ENCODE data around the gene ING5.

The ING5 gene

DNA sequence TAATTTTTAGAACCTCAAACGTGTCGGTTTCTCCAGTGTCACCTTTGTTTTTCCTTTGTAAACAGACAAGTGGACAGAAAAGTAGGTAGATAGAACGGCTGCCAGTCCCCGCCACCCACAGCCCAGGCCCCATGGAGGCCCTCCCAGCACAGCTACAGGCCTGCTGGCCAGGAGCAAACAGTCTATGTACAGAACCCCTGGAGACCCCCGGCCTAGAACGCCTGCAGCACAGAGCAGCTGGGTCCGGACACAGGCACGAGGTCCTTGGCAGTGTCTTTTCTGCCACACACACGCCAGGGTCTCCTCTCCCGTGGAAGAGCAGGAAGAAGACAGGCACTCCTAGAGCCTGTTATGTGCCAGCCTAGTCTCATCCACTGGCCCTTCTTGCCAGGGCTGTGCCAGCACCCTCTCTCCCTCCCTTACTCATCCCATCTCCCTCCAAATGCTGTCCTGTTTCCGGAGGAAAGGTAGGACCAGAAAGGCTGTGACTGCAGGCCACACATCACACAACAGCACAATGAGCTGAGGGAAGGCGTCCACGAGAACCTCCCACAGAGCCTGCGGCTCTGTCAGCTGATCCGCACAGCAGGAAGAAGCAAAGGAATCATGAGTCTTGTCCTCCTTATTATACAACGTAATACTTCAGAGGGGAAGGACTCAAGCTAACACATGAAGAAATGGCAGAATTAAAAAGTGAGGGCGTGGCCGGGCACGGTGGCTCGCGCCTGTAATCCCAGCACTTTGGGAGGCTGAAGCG lies 22.9 kb upstream of the ING5 start:
- no peak overlapping the region for H3K27ac ChIP-seq (ENCODE audit: low read depth, low read length)
- H3K9ac ChIP-seq (ENCODE audit: low read length) = no peak overlapping the region
- peaks cover 5% of the 10 kb centered on the region for H3K79me1 ChIP-seq (ENCODE audit: low read length)
- no peak overlapping the region for H4K8ac ChIP-seq (ENCODE audit: low read depth, low read length)
- H2BK5ac ChIP-seq (ENCODE audit: low read length) = no peak overlapping the region
- H2BK15ac ChIP-seq (replicated peaks; ENCODE audit: low read depth) = no peak overlapping the region
- no peaks in the 10 kb centered on the region for H3K4me1 ChIP-seq (ENCODE audit: control insufficient read depth, low read depth, low read length)
- no peak overlapping the region for H2AK5ac ChIP-seq (ENCODE audit: low read length)
- H2BK120ac ChIP-seq (ENCODE audit: low read depth, low read length) = no peak overlapping the region
- no peak for DNase-seq
- no peak overlapping the region for H4K5ac ChIP-seq (ENCODE audit: low read length)
- no peak overlapping the region for H3K18ac ChIP-seq (ENCODE audit: low read length)
- H3K4me2 ChIP-seq (ENCODE audit: low read length) = no peak overlapping the region
- H3K36me3 ChIP-seq (ENCODE audit: control insufficient read depth, insufficient read depth, low read length) = peaks cover 16% of the 10 kb centered on the region
- H3K4me3 ChIP-seq (ENCODE audit: low read length) = no peak overlapping the region
- no CpG with 5 or more reads among the region's 22 CpGs for WGBS (ENCODE audit: extremely low coverage, insufficient coverage, low lambda C conversion rate)
- no peaks in the 10 kb centered on the region for H3K27me3 ChIP-seq (ENCODE audit: insufficient read depth, low read length, poor library complexity)
- no peak overlapping the region for H3K56ac ChIP-seq (ENCODE audit: low read length)
- peaks cover 3% of the 10 kb centered on the region for H3K79me2 ChIP-seq (ENCODE audit: control insufficient read depth, insufficient read depth, low read length)
- no peak overlapping the region for H3K4ac ChIP-seq (ENCODE audit: low read depth, low read length)
- no peak overlapping the region for H3K23ac ChIP-seq (ENCODE audit: low read length)

DNA sequence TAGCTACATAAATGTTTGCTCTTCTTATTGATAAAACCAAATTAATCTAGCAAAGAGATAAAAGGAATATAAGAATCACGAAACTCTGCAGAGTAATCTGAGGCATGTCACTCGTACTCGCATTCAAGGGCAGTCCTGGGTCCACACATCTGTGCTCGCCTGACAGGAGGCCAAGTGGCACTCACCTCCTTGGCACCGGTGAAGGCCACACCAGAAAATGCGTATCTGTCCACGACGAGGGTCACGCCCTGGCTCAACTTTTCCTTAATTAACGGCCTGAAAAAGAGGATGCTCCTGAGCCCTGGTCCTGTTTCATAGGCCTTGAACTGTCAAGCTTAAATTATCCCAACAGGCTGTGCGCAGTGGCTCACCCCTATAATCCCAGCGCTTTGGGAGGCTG lies 21.8 kb upstream of the ING5 start:
- H3K27ac ChIP-seq (ENCODE audit: low read depth, low read length) = no peak overlapping the region
- no peak overlapping the region for H3K4me2 ChIP-seq (ENCODE audit: low read length)
- no peak overlapping the region for H4K8ac ChIP-seq (ENCODE audit: low read depth, low read length)
- no peak overlapping the region for H3K56ac ChIP-seq (ENCODE audit: low read length)
- H3K23ac ChIP-seq (ENCODE audit: low read length) = no peak overlapping the region
- no peak overlapping the region for H3K4ac ChIP-seq (ENCODE audit: low read depth, low read length)
- H2AK5ac ChIP-seq (ENCODE audit: low read length) = no peak overlapping the region
- no peak overlapping the region for H3K4me3 ChIP-seq (ENCODE audit: low read length)
- no CpG with 5 or more reads among the region's 12 CpGs for WGBS (ENCODE audit: extremely low coverage, insufficient coverage, low lambda C conversion rate)
- no peaks in the 10 kb centered on the region for H3K27me3 ChIP-seq (ENCODE audit: insufficient read depth, low read length, poor library complexity)
- H3K18ac ChIP-seq (ENCODE audit: low read length) = no peak overlapping the region
- no peak overlapping the region for H2BK15ac ChIP-seq (replicated peaks; ENCODE audit: low read depth)
- peaks cover 6% of the 10 kb centered on the region for H3K79me1 ChIP-seq (ENCODE audit: low read length)
- no peak overlapping the region for H2BK120ac ChIP-seq (ENCODE audit: low read depth, low read length)
- no peak overlapping the region for H4K5ac ChIP-seq (ENCODE audit: low read length)
- H3K36me3 ChIP-seq (ENCODE audit: control insufficient read depth, insufficient read depth, low read length) = peaks cover 16% of the 10 kb centered on the region
- no peaks in the 10 kb centered on the region for H3K4me1 ChIP-seq (ENCODE audit: control insufficient read depth, low read depth, low read length)
- DNase-seq = no peak
- H2BK5ac ChIP-seq (ENCODE audit: low read length) = no peak overlapping the region
- peaks cover 4% of the 10 kb centered on the region for H3K79me2 ChIP-seq (ENCODE audit: control insufficient read depth, insufficient read depth, low read length)
- no peak overlapping the region for H3K9ac ChIP-seq (ENCODE audit: low read length)

DNA sequence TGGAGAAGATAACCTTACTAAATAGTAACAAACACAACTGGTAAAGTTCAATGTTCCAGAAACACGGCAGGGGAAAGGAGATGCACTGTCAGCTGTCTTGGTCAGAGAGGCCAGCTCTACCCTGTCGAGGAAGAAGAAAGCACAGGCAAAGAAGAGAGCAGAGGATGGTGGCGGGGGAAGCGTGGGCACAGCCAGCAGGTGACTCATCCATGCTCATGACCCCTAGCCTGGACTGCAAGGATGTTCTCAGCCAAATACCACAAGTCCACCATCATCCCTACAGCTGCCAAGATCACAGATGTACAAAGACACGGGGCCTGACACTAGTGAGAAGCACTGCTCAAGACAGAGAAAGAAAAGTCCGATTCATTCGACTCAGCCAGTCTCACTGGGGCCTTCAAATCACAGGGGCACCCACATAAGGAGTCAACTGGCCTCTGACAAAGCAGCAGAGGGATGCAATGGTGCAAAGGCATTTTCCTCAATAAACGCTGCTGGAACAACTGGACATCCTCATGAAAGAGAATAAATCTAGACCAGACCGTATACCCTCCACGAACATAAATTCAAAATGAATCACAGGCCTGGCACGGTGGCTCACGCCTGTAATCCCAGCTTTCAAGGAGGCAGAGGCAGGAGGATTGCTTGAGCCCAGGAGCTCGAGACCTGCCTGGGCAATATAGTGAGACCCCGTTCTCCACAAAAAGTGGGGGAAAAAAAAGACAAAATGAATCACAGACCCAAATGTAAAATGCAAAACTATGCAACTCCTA lies 20.8 kb upstream of the ING5 start:
- Histone ChIP-seq H3K36me3 (ENCODE audit: control insufficient read depth, insufficient read depth, low read length) (peaks cover 16% of the 10 kb centered on the region), H3K4me1 (ENCODE audit: control insufficient read depth, low read depth, low read length) (no peaks in the 10 kb centered on the region), H2AK5ac (ENCODE audit: low read length) (no peak overlapping the region), H3K23ac (ENCODE audit: low read length) (no peak overlapping the region), H3K27me3 (ENCODE audit: insufficient read depth, low read length, poor library complexity) (no peaks in the 10 kb centered on the region), H3K4ac (ENCODE audit: low read depth, low read length) (no peak overlapping the region), H2BK15ac (replicated peaks; ENCODE audit: low read depth) (no peak overlapping the region), H2BK120ac (ENCODE audit: low read depth, low read length) (no peak overlapping the region), H4K8ac (ENCODE audit: low read depth, low read length) (no peak overlapping the region), H3K56ac (ENCODE audit: low read length) (no peak overlapping the region), H3K79me2 (ENCODE audit: control insufficient read depth, insufficient read depth, low read length) (peaks cover 9% of the 10 kb centered on the region), H3K18ac (ENCODE audit: low read length) (no peak overlapping the region), H4K5ac (ENCODE audit: low read length) (no peak overlapping the region), H3K79me1 (ENCODE audit: low read length) (peaks cover 10% of the 10 kb centered on the region), H3K4me3 (ENCODE audit: low read length) (no peak overlapping the region), H3K27ac (ENCODE audit: low read depth, low read length) (no peak overlapping the region), H3K4me2 (ENCODE audit: low read length) (no peak overlapping the region), H2BK5ac (ENCODE audit: low read length) (no peak overlapping the region), H3K9ac (ENCODE audit: low read length) (no peak overlapping the region)
- no peak for DNase-seq
- WGBS (ENCODE audit: extremely low coverage, insufficient coverage, low lambda C conversion rate) = no CpG with 5 or more reads among the region's 14 CpGs

DNA sequence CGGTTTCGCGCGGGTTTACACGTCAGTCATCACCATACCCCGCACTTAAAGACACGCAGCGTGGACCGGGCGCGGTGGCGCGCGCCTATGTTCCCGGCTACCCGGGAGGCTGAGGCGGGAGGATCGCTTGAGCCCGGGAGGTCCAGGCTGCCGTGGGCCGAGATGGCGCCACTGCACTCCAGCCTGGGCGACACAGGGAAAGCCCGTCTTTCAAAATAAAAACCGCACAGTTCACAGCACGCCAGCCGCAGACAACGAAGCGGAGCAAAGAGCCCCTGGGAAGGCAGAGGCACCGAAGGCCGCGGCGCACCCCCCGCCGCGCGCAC lies 15.6 kb upstream of the ING5 start:
- Histone ChIP-seq H3K4ac (ENCODE audit: low read depth, low read length) (peak overlapping the region; percentile 38), H3K27me3 (ENCODE audit: insufficient read depth, low read length, poor library complexity) (no peaks in the 10 kb centered on the region), H2BK120ac (ENCODE audit: low read depth, low read length) (no peak overlapping the region), H4K8ac (ENCODE audit: low read depth, low read length) (peak overlapping the region; percentile 65), H3K36me3 (ENCODE audit: control insufficient read depth, insufficient read depth, low read length) (peaks cover 3% of the 10 kb centered on the region), H3K79me2 (ENCODE audit: control insufficient read depth, insufficient read depth, low read length) (peaks cover 16% of the 10 kb centered on the region), H4K5ac (ENCODE audit: low read length) (no peak overlapping the region), H3K9ac (ENCODE audit: low read length) (peak overlapping the region; percentile 99), H3K56ac (ENCODE audit: low read length) (peak overlapping the region; percentile 96), H2BK5ac (ENCODE audit: low read length) (no peak overlapping the region), H2BK15ac (replicated peaks; ENCODE audit: low read depth) (no peak overlapping the region), H3K4me2 (ENCODE audit: low read length) (peak overlapping the region; percentile 74), H2AK5ac (ENCODE audit: low read length) (peak overlapping the region; percentile 54), H3K79me1 (ENCODE audit: low read length) (peaks cover 15% of the 10 kb centered on the region), H3K4me3 (ENCODE audit: low read length) (peak overlapping the region; percentile 80), H3K4me1 (ENCODE audit: control insufficient read depth, low read depth, low read length) (peaks cover 3% of the 10 kb centered on the region), H3K27ac (ENCODE audit: low read depth, low read length) (peak overlapping the region; percentile 85), H3K23ac (ENCODE audit: low read length) (no peak overlapping the region), H3K18ac (ENCODE audit: low read length) (peak overlapping the region; percentile 81)
- no CpG with 5 or more reads among the region's 37 CpGs for WGBS (ENCODE audit: extremely low coverage, insufficient coverage, low lambda C conversion rate)
- no peak for DNase-seq

DNA sequence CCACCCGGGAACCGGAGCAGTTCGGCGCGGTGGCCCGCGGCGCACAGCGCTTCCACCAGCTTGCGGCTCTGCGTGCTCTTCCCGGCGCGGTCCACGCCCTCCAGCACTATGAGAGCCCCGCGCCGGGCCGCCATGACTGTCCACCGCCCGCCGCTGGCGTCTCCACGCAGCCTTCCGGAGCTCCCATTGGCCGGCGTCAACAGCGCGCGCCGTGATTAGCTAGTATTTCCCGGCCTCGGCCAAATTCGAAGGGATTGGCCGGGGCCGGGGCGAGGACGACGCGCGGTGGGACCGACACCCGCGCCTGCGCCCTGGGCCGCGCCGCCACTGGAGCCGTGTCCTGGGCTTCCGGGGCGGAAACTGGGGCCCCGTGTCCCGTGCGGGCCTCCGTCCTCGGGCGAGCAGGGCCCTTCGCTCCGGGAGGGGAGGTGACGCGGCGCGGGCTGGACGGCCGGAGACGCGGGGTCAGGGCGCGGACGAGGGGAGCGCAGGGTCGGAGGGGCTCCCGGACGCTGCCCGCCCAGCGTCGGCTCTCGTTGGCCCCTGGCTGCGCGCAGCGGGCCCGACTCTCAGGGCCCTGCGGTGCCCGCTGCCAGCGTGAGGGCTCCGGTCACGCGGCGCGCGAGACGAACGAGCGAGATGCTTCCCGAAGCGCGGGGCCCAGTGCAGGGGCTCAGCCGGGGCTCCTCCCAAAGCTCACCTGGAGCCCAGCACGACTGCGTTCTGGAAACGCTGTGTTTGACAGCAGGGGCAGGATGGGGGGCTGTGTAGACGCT lies 15.0 kb upstream of the ING5 start, which contains the start of gene DTYMK:
TSS of gene DTYMK (minus strand) at position 166 of the 776 bp plus-strand sequence. CDS start at position 134, 32 bp downstream.
- Histone ChIP-seq H2AK5ac (ENCODE audit: low read length) (peak within 1 kb of the TSS; percentile 82), H3K4ac (ENCODE audit: low read depth, low read length) (peak within 1 kb of the TSS; percentile 97), H2BK120ac (ENCODE audit: low read depth, low read length) (no peak within 1 kb of the TSS), H2BK5ac (ENCODE audit: low read length) (no peak within 1 kb of the TSS), H3K18ac (ENCODE audit: low read length) (peak within 1 kb of the TSS; percentile 82), H4K5ac (ENCODE audit: low read length) (no peak within 1 kb of the TSS), H3K23ac (ENCODE audit: low read length) (peak within 1 kb of the TSS; percentile 24), H3K79me1 (ENCODE audit: low read length) (peaks cover 15% of the 10 kb centered on the region), H2BK15ac (replicated peaks; ENCODE audit: low read depth) (no peak within 1 kb of the TSS), H3K4me2 (ENCODE audit: low read length) (peak within 1 kb of the TSS; percentile 91), H3K27me3 (ENCODE audit: insufficient read depth, low read length, poor library complexity) (no peaks in the 10 kb centered on the region), H3K27ac (ENCODE audit: low read depth, low read length) (peak within 1 kb of the TSS; percentile 85), H3K4me3 (ENCODE audit: low read length) (peak within 1 kb of the TSS; percentile 95), H3K56ac (ENCODE audit: low read length) (peak within 1 kb of the TSS; percentile 96), H3K36me3 (ENCODE audit: control insufficient read depth, insufficient read depth, low read length) (peaks cover 3% of the 10 kb centered on the region), H3K4me1 (ENCODE audit: control insufficient read depth, low read depth, low read length) (peaks cover 3% of the 10 kb centered on the region), H4K8ac (ENCODE audit: low read depth, low read length) (peak within 1 kb of the TSS; percentile 65), H3K79me2 (ENCODE audit: control insufficient read depth, insufficient read depth, low read length) (peaks cover 16% of the 10 kb centered on the region), H3K9ac (ENCODE audit: low read length) (peak within 1 kb of the TSS; percentile 99)
- no CpG with 5 or more reads among the region's 102 CpGs for WGBS (ENCODE audit: extremely low coverage, insufficient coverage, low lambda C conversion rate)
- peak; percentile 97 for DNase-seq
